IMR-90 (cell line): Measurements from ENCODE around the gene OGFOD2.

Experiments
- BHLHE40 ChIP-seq: fragments of 150-350 bp; IDR thresholded peaks from 2 replicates; pipeline ENCODE4 v1.6.1; 2016; ENCODE audit warnings: mild to moderate bottlenecking, low read depth, low read length
- FOS ChIP-seq: fragments of 150-350 bp; IDR thresholded peaks from 2 replicates; pipeline ENCODE4 v1.6.1; 2016; ENCODE audit warnings: low read depth, low read length
- MAFK ChIP-seq: IDR thresholded peaks from 2 replicates; pipeline ENCODE4 v1.6.1; 2012; ENCODE audit warnings: low read depth, low read length, improper control_type of control experiment
- MXI1 ChIP-seq: IDR thresholded peaks from 2 replicates; pipeline ENCODE4 v1.6.1; 2012; ENCODE audit warnings: low read depth, mild to moderate bottlenecking, low read length, moderate library complexity, borderline replicate concordance
- NFE2L2 ChIP-seq: fragments of 150-350 bp; IDR thresholded peaks from 2 replicates; pipeline ENCODE4 v1.6.1; 2016; ENCODE audit warnings: low read depth, mild to moderate bottlenecking, low read length
- POLR2A ChIP-seq: IDR thresholded peaks from 2 replicates; pipeline ENCODE4 v1.6.1; 2012; ENCODE audit warnings: mild to moderate bottlenecking, low read depth, low read length
- RAD21 ChIP-seq: IDR thresholded peaks from 2 replicates; pipeline ENCODE4 v1.6.1; 2012; ENCODE audit warnings: low read length, improper control_type of control experiment
- RFX5 ChIP-seq: IDR thresholded peaks from 2 replicates; pipeline ENCODE4 v1.8.0; 2012; ENCODE audit warnings: low read depth, mild to moderate bottlenecking, low read length, moderate library complexity
- SMC3 ChIP-seq: fragments of 150-350 bp; IDR thresholded peaks from 2 replicates; pipeline ENCODE4 v1.6.1; 2016; ENCODE audit warnings: low read depth, mild to moderate bottlenecking, antibody characterized with exemption, low read length, moderate library complexity
- TF ChIP-seq, protein P1 (sequence below): conservative IDR thresholded peaks from 2 replicates; pipeline ENCODE4 v1.5.1; 2012; ENCODE audit warnings: mild to moderate bottlenecking, low read depth, low read length, improper control_type of control experiment
- TF ChIP-seq, protein P2 (sequence below): fragments of 150-350 bp; IDR thresholded peaks from 2 replicates; pipeline ENCODE4 v1.6.1; 2017; ENCODE audit warnings: mild to moderate bottlenecking, antibody characterized with exemption, low read length, low read depth

DNA sequence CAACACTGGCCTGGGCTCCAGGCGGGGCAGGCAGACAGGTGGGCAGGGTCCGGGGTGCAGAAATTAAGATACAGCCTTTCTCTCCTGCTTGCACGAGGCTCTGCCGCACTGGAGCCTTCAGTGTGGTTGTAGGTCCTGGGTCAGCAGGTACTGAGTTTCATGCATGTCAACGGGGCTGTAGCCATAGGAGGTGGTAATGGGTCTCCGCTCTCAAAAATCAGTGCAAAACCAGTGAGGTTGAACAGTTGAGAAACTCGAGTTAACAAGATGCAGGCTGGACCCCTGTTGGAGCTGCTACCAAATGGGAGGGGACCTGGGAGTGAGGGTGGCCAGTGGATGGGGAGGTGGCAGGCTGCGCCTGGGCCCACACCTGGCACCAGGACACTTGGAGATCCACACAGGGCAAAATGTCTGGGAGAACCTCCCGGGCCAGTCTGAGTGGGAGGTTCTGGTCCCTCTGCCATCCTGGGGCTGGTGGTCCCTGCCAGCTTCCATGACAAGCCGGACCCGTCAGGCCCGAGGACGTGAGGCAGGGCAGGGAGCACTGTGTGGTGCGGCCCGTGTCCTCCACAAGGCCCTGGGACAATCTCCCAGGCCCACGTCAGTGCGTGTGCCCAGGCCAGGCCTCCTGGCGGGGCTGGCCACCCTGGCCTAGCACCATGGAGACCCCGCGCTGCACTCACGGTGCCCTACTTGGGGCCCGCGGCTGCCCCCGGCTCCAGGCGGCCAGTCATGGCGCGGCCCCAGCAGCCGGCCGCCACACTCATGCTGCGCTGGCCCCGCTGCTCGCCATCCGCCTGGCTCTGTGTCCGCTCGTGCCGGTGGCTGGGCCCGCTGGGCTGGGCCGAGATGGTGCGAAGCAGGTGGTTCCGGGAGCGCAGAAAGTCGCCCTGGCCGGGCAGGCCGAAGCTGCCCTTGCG, 10.6 kb downstream of the OGFOD2 start:
- TF ChIP-seq, protein P1, sequence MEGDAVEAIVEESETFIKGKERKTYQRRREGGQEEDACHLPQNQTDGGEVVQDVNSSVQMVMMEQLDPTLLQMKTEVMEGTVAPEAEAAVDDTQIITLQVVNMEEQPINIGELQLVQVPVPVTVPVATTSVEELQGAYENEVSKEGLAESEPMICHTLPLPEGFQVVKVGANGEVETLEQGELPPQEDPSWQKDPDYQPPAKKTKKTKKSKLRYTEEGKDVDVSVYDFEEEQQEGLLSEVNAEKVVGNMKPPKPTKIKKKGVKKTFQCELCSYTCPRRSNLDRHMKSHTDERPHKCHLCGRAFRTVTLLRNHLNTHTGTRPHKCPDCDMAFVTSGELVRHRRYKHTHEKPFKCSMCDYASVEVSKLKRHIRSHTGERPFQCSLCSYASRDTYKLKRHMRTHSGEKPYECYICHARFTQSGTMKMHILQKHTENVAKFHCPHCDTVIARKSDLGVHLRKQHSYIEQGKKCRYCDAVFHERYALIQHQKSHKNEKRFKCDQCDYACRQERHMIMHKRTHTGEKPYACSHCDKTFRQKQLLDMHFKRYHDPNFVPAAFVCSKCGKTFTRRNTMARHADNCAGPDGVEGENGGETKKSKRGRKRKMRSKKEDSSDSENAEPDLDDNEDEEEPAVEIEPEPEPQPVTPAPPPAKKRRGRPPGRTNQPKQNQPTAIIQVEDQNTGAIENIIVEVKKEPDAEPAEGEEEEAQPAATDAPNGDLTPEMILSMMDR: no peak
- no peak for TF ChIP-seq RAD21
- no peak for TF ChIP-seq POLR2A
- no peak for TF ChIP-seq SMC3
- no peak for TF ChIP-seq BHLHE40
- no peak for TF ChIP-seq RFX5
- TF ChIP-seq, protein P2, sequence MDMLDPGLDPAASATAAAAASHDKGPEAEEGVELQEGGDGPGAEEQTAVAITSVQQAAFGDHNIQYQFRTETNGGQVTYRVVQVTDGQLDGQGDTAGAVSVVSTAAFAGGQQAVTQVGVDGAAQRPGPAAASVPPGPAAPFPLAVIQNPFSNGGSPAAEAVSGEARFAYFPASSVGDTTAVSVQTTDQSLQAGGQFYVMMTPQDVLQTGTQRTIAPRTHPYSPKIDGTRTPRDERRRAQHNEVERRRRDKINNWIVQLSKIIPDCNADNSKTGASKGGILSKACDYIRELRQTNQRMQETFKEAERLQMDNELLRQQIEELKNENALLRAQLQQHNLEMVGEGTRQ: no peak
- no peak for TF ChIP-seq NFE2L2
- TF ChIP-seq MXI1: no peak
- TF ChIP-seq FOS: no peak
- TF ChIP-seq MAFK: no peak
